K562 (cell line): Measurements from ENCODE around the gene DDX43.

ENCODE experiments used
- ARID3B ChIP-seq: fragments of 250-450 bp; sonication (Bioruptor Pico); IDR thresholded peaks from 2 replicates; pipeline ENCODE4 v1.4.0; 2020; ENCODE audit warnings: borderline replicate concordance
- CEBPG ChIP-seq, 3 experiments: fragments of 200-800 bp in 1 of 3; sonication (Bioruptor generic) in 1 of 3; sonication (generic) in 1 of 3; formaldehyde crosslinking in 1 of 3; IDR thresholded peaks in 2 of 3; conservative IDR thresholded peaks in 1 of 3; 2 replicates each; pipeline versions ENCODE4 v1.6.1 to v1.8.0; 2016 to 2022; ENCODE audit warnings: missing compliant biosample characterization in 2 of 3, missing genetic modification characterization in 2 of 3, mild to moderate bottlenecking in 1 of 3, missing genetic modification reagents in 1 of 3
- CTCF ChIP-seq, 3 experiments: IDR thresholded peaks in 2 of 3; conservative IDR thresholded peaks in 1 of 3; 2 replicates each; pipeline ENCODE4 v1.5.1; 2011 to 2012; ENCODE audit warnings: low read length in 3 of 3, mild to moderate bottlenecking in 3 of 3, control low read depth in 2 of 3, improper control_type of control experiment in 1 of 3, inconsistent platforms in 1 of 3, low read depth in 1 of 3, mixed read lengths in 1 of 3, moderate library complexity in 1 of 3; ENCODE audit not compliant: insufficient read depth in 2 of 3
- ESRRA ChIP-seq: fragments of 450-650 bp; IDR thresholded peaks from 2 replicates; pipeline ENCODE4 v1.6.1; 2014; ENCODE audit warnings: low read depth, mild to moderate bottlenecking, moderate library complexity, borderline replicate concordance
- EZH2 ChIP-seq: IDR thresholded peaks from 2 replicates; pipeline ENCODE4 v1.6.1; 2012; ENCODE audit warnings: low read depth, mild to moderate bottlenecking, inconsistent platforms, low read length, borderline replicate concordance
- IRF9 ChIP-seq: fragments of 450-650 bp; IDR thresholded peaks from 2 replicates; pipeline ENCODE4 v1.6.1; 2016; ENCODE audit warnings: missing biosample characterization, missing genetic modification characterization
- JUNB ChIP-seq: fragments of 450-650 bp; formaldehyde crosslinking; conservative IDR thresholded peaks from 2 replicates; pipeline ENCODE4 v1.4.0; 2020; ENCODE audit warnings: mild to moderate bottlenecking
- PATZ1 ChIP-seq: fragments of 250-450 bp; sonication (Bioruptor Pico); IDR thresholded peaks from 2 replicates; pipeline ENCODE4 v1.5.0; 2020; ENCODE audit warnings: mild to moderate bottlenecking, borderline replicate concordance
- RAD21 ChIP-seq, 2 experiments: fragments of 250-450 bp in 1 of 2; fragments of 450-650 bp in 1 of 2; sonication (Bioruptor Pico) in 1 of 2; formaldehyde crosslinking in 1 of 2; IDR thresholded peaks in 1 of 2; conservative IDR thresholded peaks in 1 of 2; 2 replicates each; pipeline versions ENCODE4 v1.4.0 to v1.8.0; 2020 to 2022; ENCODE audit warnings: mild to moderate bottlenecking in 2 of 2, moderate library complexity in 1 of 2
- RCOR1 ChIP-seq, 2 experiments: IDR thresholded peaks; 2 replicates each; pipeline ENCODE4 v1.6.1; 2012; ENCODE audit warnings: low read depth in 2 of 2, low read length in 2 of 2, borderline replicate concordance in 1 of 2, improper control_type of control experiment in 1 of 2
- THRA ChIP-seq: fragments of 450-650 bp; IDR thresholded peaks from 2 replicates; pipeline ENCODE4 v1.6.1; 2017; ENCODE audit warnings: mild to moderate bottlenecking, moderate library complexity
- USF2 ChIP-seq: sonication (generic); formaldehyde crosslinking; IDR thresholded peaks from 2 replicates; pipeline ENCODE4 v1.5.0; 2020; ENCODE audit warnings: missing genetic modification reagents
- ZNF140 ChIP-seq: fragments of 250-450 bp; sonication (Bioruptor Pico); IDR thresholded peaks from 2 replicates; pipeline ENCODE4 v1.8.0; 2021; ENCODE audit warnings: moderate library complexity, mild to moderate bottlenecking, inconsistent platforms
- ZNF212 ChIP-seq: fragments of 450-650 bp; formaldehyde crosslinking; IDR thresholded peaks from 2 replicates; pipeline ENCODE4 v1.4.0; 2020; ENCODE audit warnings: mild to moderate bottlenecking

GRCh38 chr6:73388800-73389512 is 5.7 kb upstream of the DDX43 start:
- peak; percentile 58 to 76 for TF ChIP-seq RAD21 (CRISPR knock-in tag; conservative IDR thresholded peaks at IDR 0.05 in 1 of 2, IDR thresholded peaks at IDR 0.05 in 1 of 2)
- no peak for TF ChIP-seq EZH2
- TF ChIP-seq ESRRA: peak; percentile 48; the same call in 1 of the 2 replicates
- TF ChIP-seq CTCF (IDR thresholded peaks at IDR 0.05 in 2 of 3, conservative IDR thresholded peaks at IDR 0.05 in 1 of 3; ENCODE audit: insufficient read depth in 2 of 3, low read depth in 1 of 3, low read length in 3 of 3): peak; percentile 78 to 82 (median 81)
- TF ChIP-seq RCOR1 (IDR thresholded peaks at IDR 0.05; ENCODE audit: borderline replicate concordance in 1 of 2, low read depth in 2 of 2, low read length in 2 of 2): peak in 1 of 2 experiments; percentile 65; a peak in 2 of 4 replicates
- TF ChIP-seq PATZ1 (CRISPR knock-in tag): no peak
- TF ChIP-seq ZNF140 (CRISPR knock-in tag): no peak
- TF ChIP-seq THRA: no peak
- TF ChIP-seq ARID3B (CRISPR knock-in tag): no peak
- no peak for TF ChIP-seq IRF9
- no peak for TF ChIP-seq USF2
- TF ChIP-seq CEBPG (CRISPR knock-in tag; IDR thresholded peaks at IDR 0.05): no peak
- no peak for TF ChIP-seq CEBPG (tag; conservative IDR thresholded peaks at IDR 0.05 in 1 of 2, IDR thresholded peaks at IDR 0.05 in 1 of 2)
- no peak for TF ChIP-seq ZNF212 (CRISPR knock-in tag)
- TF ChIP-seq JUNB: no peak
